K562 (cell line): ENCODE results near the gene OSCP1. TPM values are rescaled to one million over a fixed set of nuclear protein-coding genes. Genes with fewer than 3 reads are reported as not detected.

Source experiments
- HNRNPLL ChIP-seq: fragments of 200-400 bp; formaldehyde crosslinking; IDR thresholded peaks from 2 replicates; pipeline ENCODE4 v1.6.1; 2017; ENCODE audit warnings: low read length, low read depth, mild to moderate bottlenecking; ENCODE audit not compliant: poor library complexity, severe bottlenecking
- ILF3 ChIP-seq: fragments of 450-650 bp; IDR thresholded peaks from 2 replicates; pipeline ENCODE4 v1.6.1; 2018; ENCODE audit warnings: antibody characterized with exemption, mild to moderate bottlenecking, moderate library complexity, borderline replicate concordance
- KDM4B ChIP-seq, 2 experiments: fragments of 450-650 bp in 1 of 2; sonication (generic) in 1 of 2; IDR thresholded peaks; 2 replicates each; pipeline ENCODE4 v1.6.1; 2016 to 2017; ENCODE audit warnings: borderline replicate concordance in 2 of 2, antibody characterized with exemption in 1 of 2, low read depth in 1 of 2, mild to moderate bottlenecking in 1 of 2
- MCM3 ChIP-seq: fragments of 450-650 bp; IDR thresholded peaks from 2 replicates; pipeline ENCODE4 v1.6.1; 2016
- MLX ChIP-seq, 2 experiments: fragments of 450-650 bp in 1 of 2; sonication (generic) in 1 of 2; formaldehyde crosslinking; conservative IDR thresholded peaks; 2 replicates each; pipeline versions ENCODE4 v1.4.0 to v1.8.1; 2020 to 2022; ENCODE audit warnings: mild to moderate bottlenecking in 1 of 2, missing genetic modification reagents in 1 of 2
- PATZ1 ChIP-seq: fragments of 250-450 bp; sonication (Bioruptor Pico); IDR thresholded peaks from 2 replicates; pipeline ENCODE4 v1.5.0; 2020; ENCODE audit warnings: mild to moderate bottlenecking, borderline replicate concordance
- RBM14 ChIP-seq: fragments of 200-400 bp; formaldehyde crosslinking; IDR thresholded peaks from 2 replicates; pipeline ENCODE4 v1.6.1; 2018; ENCODE audit warnings: low read depth, mild to moderate bottlenecking, low read length, moderate library complexity, borderline replicate concordance; ENCODE audit not compliant: insufficient read depth
- U2AF1 ChIP-seq: fragments of 200-400 bp; formaldehyde crosslinking; optimal IDR thresholded peaks from 2 replicates; pipeline ENCODE3; 2017; ENCODE audit warnings: mild to moderate bottlenecking, low read depth, low read length, moderate library complexity
- ZNF592 ChIP-seq: fragments of 450-650 bp; IDR thresholded peaks from 2 replicates; pipeline ENCODE4 v1.6.1; 2017; ENCODE audit warnings: antibody characterized with exemption, mild to moderate bottlenecking
- polyA plus RNA-seq, 8 experiments: library from polyadenylated mRNA; depleted of rRNA in 4 of 8; stranded (reverse) in 5 of 8; unstranded in 3 of 8; fragments of >200 nt; fragmentation: Nextera tagmentation in 2 of 8; fragmentation: Illumina TruSeq in 1 of 8; extraction: Ambion mirVana in 2 of 8; extraction: Trizol in 1 of 8; gene quantifications; 2 replicates each; pipeline versions ENCODE4 v1.2.1 to v1.2.3, GENCODE V29; 2011 to 2014; ENCODE audit warnings: inconsistent platforms in 1 of 8, missing spikeins in 1 of 8
- total RNA-seq, 7 experiments: library from RNA; depleted of rRNA in 6 of 7; stranded (reverse); fragments of >200 nt in 6 of 7; fragmentation: Illumina TruSeq in 2 of 7; extraction: Trizol in 2 of 7; gene quantifications; 2 replicates each; pipeline versions ENCODE4 v1.2.1 to v1.2.3, GENCODE V29; 2011 to 2021; ENCODE audit warnings: low replicate concordance in 1 of 7
- TF ChIP-seq, protein P1 (sequence below): sonication (generic); formaldehyde crosslinking; IDR thresholded peaks from 2 replicates; pipeline ENCODE4 v1.8.1; 2023; ENCODE audit warnings: mild to moderate bottlenecking, missing genetic modification reagents

The OSCP1 gene
- total and polyA plus RNA-seq, 9 of the 15 experiments (the other 6 are each of a cell fraction or from before 2014, with no cell fraction given) = 0.15 to 0.40 (median 0.33) TPM; not detected in 5

- TF ChIP-seq PATZ1 (CRISPR knock-in tag) (no peak), HNRNPLL (no peak), ZNF592 (no peak), U2AF1 (no peak), ILF3 (no peak), KDM4B (IDR thresholded peaks at IDR 0.05; ENCODE audit: borderline replicate concordance in 2 of 2, low read depth in 1 of 2) (no peak), RBM14 (no peak), MLX (CRISPR knock-in tag; conservative IDR thresholded peaks at IDR 0.05) (no peak), MCM3 (no peak)
- TF ChIP-seq, protein P1, sequence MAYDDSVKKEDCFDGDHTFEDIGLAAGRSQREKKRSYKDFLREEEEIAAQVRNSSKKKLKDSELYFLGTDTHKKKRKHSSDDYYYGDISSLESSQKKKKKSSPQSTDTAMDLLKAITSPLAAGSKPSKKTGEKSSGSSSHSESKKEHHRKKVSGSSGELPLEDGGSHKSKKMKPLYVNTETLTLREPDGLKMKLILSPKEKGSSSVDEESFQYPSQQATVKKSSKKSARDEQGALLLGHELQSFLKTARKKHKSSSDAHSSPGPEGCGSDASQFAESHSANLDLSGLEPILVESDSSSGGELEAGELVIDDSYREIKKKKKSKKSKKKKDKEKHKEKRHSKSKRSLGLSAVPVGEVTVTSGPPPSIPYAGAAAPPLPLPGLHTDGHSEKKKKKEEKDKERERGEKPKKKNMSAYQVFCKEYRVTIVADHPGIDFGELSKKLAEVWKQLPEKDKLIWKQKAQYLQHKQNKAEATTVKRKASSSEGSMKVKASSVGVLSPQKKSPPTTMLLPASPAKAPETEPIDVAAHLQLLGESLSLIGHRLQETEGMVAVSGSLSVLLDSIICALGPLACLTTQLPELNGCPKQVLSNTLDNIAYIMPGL (CRISPR knock-in tag) = no peak
- TF ChIP-seq, all 486 proteins: peak for 0
Observed at GRCh38 chr1:36494971-36495370, 44.7 kb upstream of the OSCP1 start (continued).
